Metanephros (tissue), 2 donors: ENCODE results near the gene CHPT1. TPM values are rescaled to one million over a fixed set of nuclear protein-coding genes. Genes with fewer than 3 reads are reported as not detected.

ENCODE experiments used
- small RNA-seq: library from RNA; depleted of rRNA; stranded (forward); fragments of <200 nt; gene quantifications from one replicate; pipeline ENCODE3, GENCODE V24; 2014; ENCODE audit warnings: low replicate concordance
- total RNA-seq: library from RNA; depleted of rRNA; stranded (reverse); fragments of >200 nt; gene quantifications from one replicate; pipeline ENCODE4 v1.2.3, GENCODE V29; 2014

The CHPT1 gene
- 46.3 TPM for total RNA-seq

GRCh38 chr12:101697197-101697929, at the start of gene CHPT1:
CHPT1 (plus strand) TSS chr12:101697640; CDS start chr12:101697862, 222 bp downstream.

GRCh38 chr12:101738920-101739665, 41.7 kb downstream of the CHPT1 start, which contains the start of gene SYCP3:
SYCP3 (minus strand) TSS chr12:101739462; CDS start chr12:101737935, 1,527 bp downstream.

Small RNA genes lying within 50 kb of the gene (small RNA-seq; reads per million reads assigned to genes)
- not detected for gene RNU6-101P
- gene RNY1P16, result not detected

Other genes starting within 250 kb of the CHPT1 start
- 0.18 TPM for gene SPIC, start 222.3 kb upstream of the CHPT1 start, total RNA-seq
- gene MYBPC1, start 102.7 kb upstream of the CHPT1 start, total RNA-seq, result 337 TPM
- gene SYCP3, start 41.8 kb downstream of the CHPT1 start, total RNA-seq, result 0.12 TPM
- 25.5 TPM for gene GNPTAB, start 133.3 kb downstream of the CHPT1 start, total RNA-seq
- 15.2 TPM for gene DRAM1, start 179.9 kb downstream of the CHPT1 start, total RNA-seq